SK-N-SH treated with all-trans-retinoic acid at 6 μM for 48 hours (cell line): ENCODE results near the gene CHPF.

Experiments
- TF ChIP-seq, protein P1 (sequence below): fragments of 250-450 bp; sonication (Bioruptor Pico); IDR thresholded peaks from 2 replicates; pipeline ENCODE4 v1.8.0; 2020; ENCODE audit warnings: mild to moderate bottlenecking, moderate library complexity, borderline replicate concordance
- TF ChIP-seq, protein P2 (sequence below): fragments of 250-450 bp; sonication (Bioruptor Pico); IDR thresholded peaks from 2 replicates; pipeline ENCODE4 v1.8.0; 2021; ENCODE audit warnings: low read depth, mild to moderate bottlenecking, moderate library complexity, borderline replicate concordance

DNA sequence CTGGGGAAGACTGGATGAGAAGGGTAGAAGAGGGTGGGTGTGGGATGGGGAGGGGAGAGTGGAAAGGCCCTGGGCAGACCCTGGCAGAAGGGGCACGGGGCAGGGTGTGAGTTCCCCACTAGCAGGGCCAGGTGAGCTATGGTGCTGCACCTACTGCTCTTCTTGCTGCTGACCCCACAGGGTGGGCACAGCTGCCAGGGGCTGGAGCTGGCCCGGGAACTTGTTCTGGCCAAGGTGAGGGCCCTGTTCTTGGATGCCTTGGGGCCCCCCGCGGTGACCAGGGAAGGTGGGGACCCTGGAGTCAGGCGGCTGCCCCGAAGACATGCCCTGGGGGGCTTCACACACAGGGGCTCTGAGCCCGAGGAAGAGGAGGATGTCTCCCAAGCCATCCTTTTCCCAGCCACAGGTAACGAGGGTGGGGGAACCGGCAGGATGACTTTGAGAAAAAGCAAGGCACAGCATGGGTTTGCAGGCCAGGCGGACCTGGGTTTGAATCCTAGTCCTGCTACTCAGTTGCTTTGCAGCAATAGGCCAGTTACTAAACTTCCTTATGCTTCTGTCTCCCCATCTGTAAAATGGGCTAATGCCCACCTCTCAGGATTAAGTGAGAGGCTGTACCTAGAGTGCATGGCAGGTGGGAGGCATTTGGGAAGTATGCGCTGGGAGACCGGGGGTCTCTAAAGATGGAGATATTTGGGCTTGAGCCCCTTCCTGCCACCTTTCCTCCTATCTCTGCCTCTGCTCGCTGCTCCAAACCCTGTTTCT is 28.8 kb upstream of the CHPF start, which contains the start of gene INHA:
- TF ChIP-seq, protein P1, sequence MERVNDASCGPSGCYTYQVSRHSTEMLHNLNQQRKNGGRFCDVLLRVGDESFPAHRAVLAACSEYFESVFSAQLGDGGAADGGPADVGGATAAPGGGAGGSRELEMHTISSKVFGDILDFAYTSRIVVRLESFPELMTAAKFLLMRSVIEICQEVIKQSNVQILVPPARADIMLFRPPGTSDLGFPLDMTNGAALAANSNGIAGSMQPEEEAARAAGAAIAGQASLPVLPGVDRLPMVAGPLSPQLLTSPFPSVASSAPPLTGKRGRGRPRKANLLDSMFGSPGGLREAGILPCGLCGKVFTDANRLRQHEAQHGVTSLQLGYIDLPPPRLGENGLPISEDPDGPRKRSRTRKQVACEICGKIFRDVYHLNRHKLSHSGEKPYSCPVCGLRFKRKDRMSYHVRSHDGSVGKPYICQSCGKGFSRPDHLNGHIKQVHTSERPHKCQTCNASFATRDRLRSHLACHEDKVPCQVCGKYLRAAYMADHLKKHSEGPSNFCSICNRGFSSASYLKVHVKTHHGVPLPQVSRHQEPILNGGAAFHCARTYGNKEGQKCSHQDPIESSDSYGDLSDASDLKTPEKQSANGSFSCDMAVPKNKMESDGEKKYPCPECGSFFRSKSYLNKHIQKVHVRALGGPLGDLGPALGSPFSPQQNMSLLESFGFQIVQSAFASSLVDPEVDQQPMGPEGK (CRISPR knock-in tag), result no peak
- TF ChIP-seq, protein P2, sequence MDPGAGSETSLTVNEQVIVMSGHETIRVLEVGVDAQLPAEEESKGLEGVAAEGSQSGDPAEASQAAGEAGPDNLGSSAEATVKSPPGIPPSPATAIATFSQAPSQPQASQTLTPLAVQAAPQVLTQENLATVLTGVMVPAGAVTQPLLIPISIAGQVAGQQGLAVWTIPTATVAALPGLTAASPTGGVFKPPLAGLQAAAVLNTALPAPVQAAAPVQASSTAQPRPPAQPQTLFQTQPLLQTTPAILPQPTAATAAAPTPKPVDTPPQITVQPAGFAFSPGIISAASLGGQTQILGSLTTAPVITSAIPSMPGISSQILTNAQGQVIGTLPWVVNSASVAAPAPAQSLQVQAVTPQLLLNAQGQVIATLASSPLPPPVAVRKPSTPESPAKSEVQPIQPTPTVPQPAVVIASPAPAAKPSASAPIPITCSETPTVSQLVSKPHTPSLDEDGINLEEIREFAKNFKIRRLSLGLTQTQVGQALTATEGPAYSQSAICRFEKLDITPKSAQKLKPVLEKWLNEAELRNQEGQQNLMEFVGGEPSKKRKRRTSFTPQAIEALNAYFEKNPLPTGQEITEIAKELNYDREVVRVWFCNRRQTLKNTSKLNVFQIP (CRISPR knock-in tag), result no peak
